HepG2 (cell line): ENCODE results near the gene GRB10. TPM values are rescaled to one million over a fixed set of nuclear protein-coding genes. Genes with fewer than 3 reads are reported as not detected.
A peak's percentile ranks its signal among the peaks of the same experiment; 100 is the strongest.

Source experiments
- ATF7-NPFF ChIP-seq: sonication (generic); formaldehyde crosslinking; IDR thresholded peaks from 2 replicates; pipeline ENCODE4 v1.8.1; 2023; ENCODE audit warnings: mild to moderate bottlenecking, low read depth, missing genetic modification reagents, moderate library complexity
- CENPT ChIP-seq: sonication (generic); formaldehyde crosslinking; IDR thresholded peaks from 2 replicates; pipeline ENCODE4 v1.8.0; 2022; ENCODE audit warnings: low read depth, mild to moderate bottlenecking, moderate library complexity, missing genetic modification reagents
- DDIT3 ChIP-seq: sonication (generic); formaldehyde crosslinking; IDR thresholded peaks from 2 replicates; pipeline ENCODE4 v1.4.0; 2020; ENCODE audit warnings: mild to moderate bottlenecking, missing genetic modification reagents
- ELF4 ChIP-seq: sonication (generic); formaldehyde crosslinking; IDR thresholded peaks from 2 replicates; pipeline ENCODE4 v1.5.0; 2020; ENCODE audit warnings: missing genetic modification reagents, mild to moderate bottlenecking, moderate library complexity, borderline replicate concordance
- FUBP1 ChIP-seq: sonication (generic); formaldehyde crosslinking; IDR thresholded peaks from 2 replicates; pipeline ENCODE4 v1.5.1; 2020; ENCODE audit warnings: missing genetic modification reagents, mild to moderate bottlenecking, borderline replicate concordance
- HNRNPL ChIP-seq: fragments of 200-400 bp; formaldehyde crosslinking; IDR thresholded peaks from 2 replicates; pipeline ENCODE4 v1.6.1; 2017; ENCODE audit warnings: mild to moderate bottlenecking, low read depth, low read length
- IKZF4 ChIP-seq: sonication (generic); formaldehyde crosslinking; IDR thresholded peaks from 2 replicates; pipeline ENCODE4 v1.5.1; 2020; ENCODE audit warnings: borderline replicate concordance, mild to moderate bottlenecking, low read depth, missing genetic modification reagents; ENCODE audit errors: not compliant biosample characterization
- SP1 ChIP-seq, 2 experiments: fragments of 450-650 bp in 1 of 2; sonication (generic) in 1 of 2; formaldehyde crosslinking in 1 of 2; IDR thresholded peaks; 2 replicates each; pipeline versions ENCODE4 v1.4.0 to v1.6.1; 2016 to 2020; ENCODE audit warnings: missing genetic modification reagents in 1 of 2
- THAP11 ChIP-seq: IDR thresholded peaks from 2 replicates; pipeline ENCODE4 v1.6.1; 2016; ENCODE audit warnings: missing biosample characterization, missing genetic modification reagents
- ZFYVE20 ChIP-seq: sonication (generic); formaldehyde crosslinking; IDR thresholded peaks from 2 replicates; pipeline ENCODE4 v1.8.0; 2023; ENCODE audit warnings: low read depth, mild to moderate bottlenecking, moderate library complexity, missing genetic modification reagents, borderline replicate concordance
- ZSCAN22 ChIP-seq: sonication (generic); formaldehyde crosslinking; IDR thresholded peaks from 2 replicates; pipeline ENCODE4 v1.4.0; 2020; ENCODE audit warnings: mild to moderate bottlenecking, missing genetic modification reagents
- polyA plus RNA-seq, 8 experiments: library from polyadenylated mRNA; depleted of rRNA in 3 of 8; stranded (reverse) in 7 of 8; unstranded in 1 of 8; fragments of >200 nt; fragmentation: Illumina TruSeq in 4 of 8; extraction: Trizol in 4 of 8; gene quantifications; 2 replicates each; pipeline versions ENCODE4 v1.2.1 to v1.2.3, GENCODE V29; 2011 to 2016; ENCODE audit warnings: low read depth in 4 of 8, missing spikeins in 1 of 8, mixed read lengths in 1 of 8; ENCODE audit not compliant: insufficient read depth in 1 of 8
- total RNA-seq, 5 experiments: library from RNA; depleted of rRNA; stranded (reverse); fragments of >200 nt; fragmentation: Illumina TruSeq; extraction: Trizol; gene quantifications; 2 replicates each; pipeline ENCODE4 v1.2.3, GENCODE V29; 2016; ENCODE audit warnings: low read depth in 1 of 5
- TF ChIP-seq, protein P1 (sequence below): sonication (generic); formaldehyde crosslinking; IDR thresholded peaks from 2 replicates; pipeline ENCODE4 v1.4.0; 2020; ENCODE audit warnings: missing genetic modification reagents
- TF ChIP-seq, protein P2 (sequence below): sonication (generic); formaldehyde crosslinking; conservative IDR thresholded peaks from 2 replicates; pipeline ENCODE4 v1.4.0; 2020; ENCODE audit warnings: mild to moderate bottlenecking, missing genetic modification reagents, moderate library complexity

Gene GRB10
- total and polyA plus RNA-seq, 2 of the 13 experiments (the other 11 are each of a cell fraction or from before 2014, with no cell fraction given) = 4.0 to 6.8 TPM

DNA sequence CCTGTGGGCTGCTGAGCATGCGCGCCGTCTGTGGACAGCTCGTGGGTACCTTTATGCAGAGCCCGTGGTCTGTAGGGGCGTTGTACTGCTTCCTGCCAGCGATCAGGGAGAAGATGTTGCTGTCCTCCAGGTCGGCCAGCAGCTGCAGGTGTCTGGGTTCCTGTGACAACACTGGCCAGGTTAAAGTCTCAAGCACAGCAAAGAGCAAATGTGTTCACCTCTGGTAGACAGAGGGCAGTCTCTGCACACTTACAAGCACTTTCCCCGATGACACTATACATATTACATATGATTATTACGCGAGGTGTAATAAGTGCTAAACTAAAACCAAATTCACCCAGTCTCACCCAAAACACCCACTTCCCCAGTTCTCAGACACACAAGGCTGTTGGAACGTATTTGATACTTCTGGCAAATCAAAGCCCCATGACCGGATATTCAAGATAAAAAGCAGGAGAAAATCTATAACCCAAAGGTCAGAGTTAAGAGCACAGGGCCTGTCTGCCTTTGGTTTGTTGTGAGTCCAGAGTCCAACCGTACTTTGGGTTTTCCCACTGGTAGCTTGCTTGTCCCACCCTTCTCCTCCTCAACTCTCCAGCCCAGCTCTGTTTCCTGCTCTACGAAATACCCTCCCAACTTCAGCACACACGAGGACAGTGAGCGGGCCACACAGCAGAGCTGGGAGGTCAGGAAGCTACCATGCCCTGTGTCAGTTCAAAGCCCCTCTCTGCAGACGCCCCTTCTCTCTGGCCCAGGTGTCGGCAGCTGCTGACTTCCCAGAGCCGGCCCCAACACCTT lies 167.8 kb downstream of the GRB10 start (continued):
- TF ChIP-seq IKZF4 (CRISPR knock-in tag) (no peak), ELF4 (CRISPR knock-in tag) (no peak), ZFYVE20 (CRISPR knock-in tag) (no peak), FUBP1 (CRISPR knock-in tag) (no peak), ATF7-NPFF (CRISPR knock-in tag) (no peak), ZSCAN22 (CRISPR knock-in tag) (no peak), SP1 (IDR thresholded peaks at IDR 0.05) (no peak), SP1 (CRISPR knock-in tag; IDR thresholded peaks at IDR 0.05) (no peak), THAP11 (CRISPR knock-in tag) (no peak), DDIT3 (CRISPR knock-in tag) (no peak), HNRNPL (no peak), CENPT (no peak)
- TF ChIP-seq, protein P1, sequence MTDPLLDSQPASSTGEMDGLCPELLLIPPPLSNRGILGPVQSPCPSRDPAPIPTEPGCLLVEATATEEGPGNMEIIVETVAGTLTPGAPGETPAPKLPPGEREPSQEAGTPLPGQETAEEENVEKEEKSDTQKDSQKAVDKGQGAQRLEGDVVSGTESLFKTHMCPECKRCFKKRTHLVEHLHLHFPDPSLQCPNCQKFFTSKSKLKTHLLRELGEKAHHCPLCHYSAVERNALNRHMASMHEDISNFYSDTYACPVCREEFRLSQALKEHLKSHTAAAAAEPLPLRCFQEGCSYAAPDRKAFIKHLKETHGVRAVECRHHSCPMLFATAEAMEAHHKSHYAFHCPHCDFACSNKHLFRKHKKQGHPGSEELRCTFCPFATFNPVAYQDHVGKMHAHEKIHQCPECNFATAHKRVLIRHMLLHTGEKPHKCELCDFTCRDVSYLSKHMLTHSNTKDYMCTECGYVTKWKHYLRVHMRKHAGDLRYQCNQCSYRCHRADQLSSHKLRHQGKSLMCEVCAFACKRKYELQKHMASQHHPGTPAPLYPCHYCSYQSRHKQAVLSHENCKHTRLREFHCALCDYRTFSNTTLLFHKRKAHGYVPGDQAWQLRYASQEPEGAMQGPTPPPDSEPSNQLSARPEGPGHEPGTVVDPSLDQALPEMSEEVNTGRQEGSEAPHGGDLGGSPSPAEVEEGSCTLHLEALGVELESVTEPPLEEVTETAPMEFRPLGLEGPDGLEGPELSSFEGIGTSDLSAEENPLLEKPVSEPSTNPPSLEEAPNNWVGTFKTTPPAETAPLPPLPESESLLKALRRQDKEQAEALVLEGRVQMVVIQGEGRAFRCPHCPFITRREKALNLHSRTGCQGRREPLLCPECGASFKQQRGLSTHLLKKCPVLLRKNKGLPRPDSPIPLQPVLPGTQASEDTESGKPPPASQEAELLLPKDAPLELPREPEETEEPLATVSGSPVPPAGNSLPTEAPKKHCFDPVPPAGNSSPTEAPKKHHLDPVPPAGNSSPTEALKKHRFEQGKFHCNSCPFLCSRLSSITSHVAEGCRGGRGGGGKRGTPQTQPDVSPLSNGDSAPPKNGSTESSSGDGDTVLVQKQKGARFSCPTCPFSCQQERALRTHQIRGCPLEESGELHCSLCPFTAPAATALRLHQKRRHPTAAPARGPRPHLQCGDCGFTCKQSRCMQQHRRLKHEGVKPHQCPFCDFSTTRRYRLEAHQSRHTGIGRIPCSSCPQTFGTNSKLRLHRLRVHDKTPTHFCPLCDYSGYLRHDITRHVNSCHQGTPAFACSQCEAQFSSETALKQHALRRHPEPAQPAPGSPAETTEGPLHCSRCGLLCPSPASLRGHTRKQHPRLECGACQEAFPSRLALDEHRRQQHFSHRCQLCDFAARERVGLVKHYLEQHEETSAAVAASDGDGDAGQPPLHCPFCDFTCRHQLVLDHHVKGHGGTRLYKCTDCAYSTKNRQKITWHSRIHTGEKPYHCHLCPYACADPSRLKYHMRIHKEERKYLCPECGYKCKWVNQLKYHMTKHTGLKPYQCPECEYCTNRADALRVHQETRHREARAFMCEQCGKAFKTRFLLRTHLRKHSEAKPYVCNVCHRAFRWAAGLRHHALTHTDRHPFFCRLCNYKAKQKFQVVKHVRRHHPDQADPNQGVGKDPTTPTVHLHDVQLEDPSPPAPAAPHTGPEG = no peak
- TF ChIP-seq, protein P2, sequence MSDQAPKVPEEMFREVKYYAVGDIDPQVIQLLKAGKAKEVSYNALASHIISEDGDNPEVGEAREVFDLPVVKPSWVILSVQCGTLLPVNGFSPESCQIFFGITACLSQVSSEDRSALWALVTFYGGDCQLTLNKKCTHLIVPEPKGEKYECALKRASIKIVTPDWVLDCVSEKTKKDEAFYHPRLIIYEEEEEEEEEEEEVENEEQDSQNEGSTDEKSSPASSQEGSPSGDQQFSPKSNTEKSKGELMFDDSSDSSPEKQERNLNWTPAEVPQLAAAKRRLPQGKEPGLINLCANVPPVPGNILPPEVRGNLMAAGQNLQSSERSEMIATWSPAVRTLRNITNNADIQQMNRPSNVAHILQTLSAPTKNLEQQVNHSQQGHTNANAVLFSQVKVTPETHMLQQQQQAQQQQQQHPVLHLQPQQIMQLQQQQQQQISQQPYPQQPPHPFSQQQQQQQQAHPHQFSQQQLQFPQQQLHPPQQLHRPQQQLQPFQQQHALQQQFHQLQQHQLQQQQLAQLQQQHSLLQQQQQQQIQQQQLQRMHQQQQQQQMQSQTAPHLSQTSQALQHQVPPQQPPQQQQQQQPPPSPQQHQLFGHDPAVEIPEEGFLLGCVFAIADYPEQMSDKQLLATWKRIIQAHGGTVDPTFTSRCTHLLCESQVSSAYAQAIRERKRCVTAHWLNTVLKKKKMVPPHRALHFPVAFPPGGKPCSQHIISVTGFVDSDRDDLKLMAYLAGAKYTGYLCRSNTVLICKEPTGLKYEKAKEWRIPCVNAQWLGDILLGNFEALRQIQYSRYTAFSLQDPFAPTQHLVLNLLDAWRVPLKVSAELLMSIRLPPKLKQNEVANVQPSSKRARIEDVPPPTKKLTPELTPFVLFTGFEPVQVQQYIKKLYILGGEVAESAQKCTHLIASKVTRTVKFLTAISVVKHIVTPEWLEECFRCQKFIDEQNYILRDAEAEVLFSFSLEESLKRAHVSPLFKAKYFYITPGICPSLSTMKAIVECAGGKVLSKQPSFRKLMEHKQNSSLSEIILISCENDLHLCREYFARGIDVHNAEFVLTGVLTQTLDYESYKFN (CRISPR knock-in tag) = peak; percentile 95
